ENCODE results near the gene NRM. TPM values are rescaled to one million over a fixed set of nuclear protein-coding genes. Genes with fewer than 3 reads are reported as not detected.

Gene NRM
- total RNA-seq, 1 donor, result 3.5 TPM

GRCh38 chr6:30717129-30717844 lies 26.5 kb upstream of the NRM start, which contains the start of gene MDC1:
TSS of gene MDC1 (minus strand) at chr6:30717281. CDS start at chr6:30715175, 2,106 bp downstream.
- peak within 1 kb of the TSS; percentile 91 for H3K4me3 ChIP-seq (ENCODE audit: low read depth, low read length)
- peak; percentile 100 for DNase-seq (ENCODE audit: low read depth)
- TF ChIP-seq CTCF (IDR thresholded peaks at IDR 0.05; ENCODE audit: insufficient read depth, low read depth, low read length), result peak; percentile 37

- peak overlapping the region; percentile 91 for H3K4me3 ChIP-seq (ENCODE audit: low read depth, low read length)
- no peak for TF ChIP-seq CTCF (IDR thresholded peaks at IDR 0.05; ENCODE audit: insufficient read depth, low read depth, low read length)
- no peak for DNase-seq (ENCODE audit: low read depth)
Measured at GRCh38 chr6:30716879-30717128, 26.0 kb upstream of the NRM start.

GRCh38 chr6:30714263-30714662 lies 23.5 kb upstream of the NRM start:
- no peak overlapping the region for H3K4me3 ChIP-seq (ENCODE audit: low read depth, low read length)
- no peak for TF ChIP-seq CTCF (IDR thresholded peaks at IDR 0.05; ENCODE audit: insufficient read depth, low read depth, low read length)
- DNase-seq (ENCODE audit: low read depth), result no peak

DNA sequence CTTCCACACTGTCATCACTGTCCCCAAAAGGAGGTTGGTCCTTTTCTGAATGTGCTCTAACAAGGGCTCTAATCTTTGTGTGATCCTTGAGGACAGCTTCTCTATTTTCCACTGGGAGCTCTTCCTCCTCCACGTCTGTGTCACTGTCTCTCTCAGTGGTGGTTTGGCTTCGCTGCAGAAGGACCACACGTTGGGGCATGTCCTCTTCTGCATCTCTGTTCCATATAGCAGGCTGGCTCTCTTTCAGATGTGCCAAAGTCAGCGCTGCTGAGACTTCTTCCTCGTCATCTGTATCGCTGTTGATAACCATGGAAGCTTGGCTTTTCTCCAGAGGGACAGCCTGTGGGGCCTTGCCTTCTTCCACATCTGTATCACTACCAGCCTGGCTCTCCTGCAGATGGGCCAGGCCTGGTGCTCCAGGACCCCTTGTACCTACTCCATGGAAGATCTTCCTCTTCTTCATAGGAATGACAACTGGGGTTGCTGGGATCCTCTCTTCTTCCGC lies 21.7 kb upstream of the NRM start:
- no peak for TF ChIP-seq CTCF (IDR thresholded peaks at IDR 0.05; ENCODE audit: insufficient read depth, low read depth, low read length)
- no peak for DNase-seq (ENCODE audit: low read depth)
- no peak overlapping the region for H3K4me3 ChIP-seq (ENCODE audit: low read depth, low read length)

DNA sequence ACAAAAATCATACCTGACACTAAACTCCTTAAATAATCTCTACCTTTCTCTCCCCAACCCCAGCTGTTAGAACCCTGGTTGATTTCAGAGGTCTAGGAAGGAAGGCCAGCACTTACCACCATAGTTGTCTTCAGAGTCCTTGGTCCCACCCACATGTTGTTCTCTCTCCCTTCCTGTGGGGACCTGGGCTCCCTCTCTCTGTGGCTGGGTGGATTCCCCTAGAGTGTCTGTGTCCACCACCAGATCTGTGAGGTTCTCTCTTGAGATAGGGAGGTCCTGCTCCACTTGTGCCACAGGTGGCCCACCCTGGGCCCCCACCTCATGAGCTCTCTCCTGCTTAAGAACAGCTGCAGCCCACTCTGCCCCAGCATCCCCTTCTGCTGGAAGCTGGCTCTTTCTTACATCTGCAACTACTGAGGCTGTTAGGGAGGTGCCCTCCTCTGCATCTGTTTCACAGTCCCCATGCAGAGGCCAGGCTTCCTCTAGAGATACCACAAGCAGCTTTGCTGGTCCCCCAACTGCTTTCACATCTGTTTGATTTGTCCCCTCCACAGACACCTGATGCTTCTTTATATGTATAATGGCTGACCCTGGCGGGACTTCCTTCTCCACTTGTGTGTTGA lies 21.1 kb upstream of the NRM start:
- no peak for TF ChIP-seq CTCF (IDR thresholded peaks at IDR 0.05; ENCODE audit: insufficient read depth, low read depth, low read length)
- no peak overlapping the region for H3K4me3 ChIP-seq (ENCODE audit: low read depth, low read length)
- no peak for DNase-seq (ENCODE audit: low read depth)

DNA sequence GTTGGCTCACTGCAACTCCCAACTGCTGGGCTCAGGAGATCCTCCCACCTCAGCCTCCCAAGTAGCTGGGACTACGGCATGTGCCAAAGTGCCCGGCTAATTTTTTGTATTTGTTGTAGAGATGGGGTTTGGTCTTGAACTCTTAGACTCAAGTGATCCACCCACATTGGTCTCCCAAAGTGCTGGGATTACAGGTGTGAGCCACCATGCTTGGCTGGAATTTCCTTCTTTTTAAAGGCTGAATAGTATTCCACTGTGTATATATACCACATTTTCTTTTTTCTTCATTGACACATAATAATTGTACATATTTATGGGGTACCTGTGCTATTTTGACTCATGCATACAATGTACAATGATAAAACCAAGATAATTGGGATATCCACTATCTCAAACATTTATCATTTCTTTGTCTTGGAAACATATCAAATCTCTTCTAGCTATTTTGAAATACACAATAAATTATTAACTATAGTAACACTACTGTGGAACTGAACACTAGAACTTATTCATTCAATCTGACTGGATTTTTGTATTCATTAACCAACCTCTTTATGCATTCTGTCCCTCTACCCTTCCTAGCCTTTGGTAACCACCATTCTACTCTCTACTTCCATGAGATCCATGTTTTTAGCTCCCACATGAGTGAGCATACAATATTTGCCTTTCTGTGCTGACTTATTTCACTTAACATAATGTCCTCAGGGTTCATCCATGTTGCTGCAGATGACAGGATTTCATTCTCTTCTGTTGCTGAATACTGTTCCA lies 18.5 kb upstream of the NRM start:
- DNase-seq (ENCODE audit: low read depth), result no peak
- TF ChIP-seq CTCF (IDR thresholded peaks at IDR 0.05; ENCODE audit: insufficient read depth, low read depth, low read length), result no peak
- no peak overlapping the region for H3K4me3 ChIP-seq (ENCODE audit: low read depth, low read length)
